Stimulated activated CD4-positive, alpha-beta T cell treated with anti-CD3 and anti-CD28 coated beads, Interleukin-1b, Interleukin-23, amount 100 ng/mL, for 1 hour (primary cell): Measurements from ENCODE around the gene EXOG.

ENCODE experiments used
- DNase-seq, 2 donors: peaks; one replicate each; pipeline ENCODE4 v3.0.0-alpha.2; 2020; ENCODE audit warnings: low read depth in 2 of 2

EXOG gene

GRCh38 chr3:38472342-38472741 lies 23.8 kb upstream of the EXOG start:
- DNase-seq = no peak

GRCh38 chr3:38473229-38473628 lies 22.9 kb upstream of the EXOG start:
- DNase-seq = no peak

- no peak for DNase-seq
Measured at GRCh38 chr3:38474928-38475605, 21.1 kb upstream of the EXOG start.

- DNase-seq = no peak
Measured at GRCh38 chr3:38475716-38476115, 20.4 kb upstream of the EXOG start.

GRCh38 chr3:38476157-38476756 lies 19.9 kb upstream of the EXOG start:
- no peak for DNase-seq

- no peak for DNase-seq
Measured at GRCh38 chr3:38477057-38477820, 18.9 kb upstream of the EXOG start.

GRCh38 chr3:38477839-38478450 lies 18.2 kb upstream of the EXOG start:
- no peak for DNase-seq

- DNase-seq = no peak
Measured at GRCh38 chr3:38478901-38479300, 17.2 kb upstream of the EXOG start.

GRCh38 chr3:38479431-38480092 lies 16.6 kb upstream of the EXOG start:
- DNase-seq = peak in 1 of 2 donors; percentile 10

- DNase-seq = no peak
Measured at GRCh38 chr3:38480093-38480445, 16.1 kb upstream of the EXOG start.

- DNase-seq = no peak
Measured at GRCh38 chr3:38480930-38481329, 15.2 kb upstream of the EXOG start.

GRCh38 chr3:38482951-38483350 lies 13.2 kb upstream of the EXOG start:
- DNase-seq = no peak

GRCh38 chr3:38487323-38487722 lies 8.8 kb upstream of the EXOG start:
- DNase-seq = no peak

GRCh38 chr3:38488949-38489348 lies 7.2 kb upstream of the EXOG start:
- DNase-seq = no peak

GRCh38 chr3:38489766-38490165 lies 6.4 kb upstream of the EXOG start:
- DNase-seq = no peak

- DNase-seq = no peak
Measured at GRCh38 chr3:38490281-38491030, 5.7 kb upstream of the EXOG start.

- no peak for DNase-seq
Measured at GRCh38 chr3:38491215-38491614, 4.9 kb upstream of the EXOG start.

- DNase-seq = no peak
Measured at GRCh38 chr3:38493031-38493430, 3.1 kb upstream of the EXOG start.

GRCh38 chr3:38497031-38497430 lies 891 bp downstream of the EXOG start:
- DNase-seq = no peak

GRCh38 chr3:38500688-38501417 lies 4.7 kb downstream of the EXOG start:
- DNase-seq = no peak

GRCh38 chr3:38507120-38507519 lies 11.0 kb downstream of the EXOG start:
- no peak for DNase-seq
